Neuronal stem cell (in vitro differentiated cells): ENCODE results near the gene GPRC5C.
A peak's percentile ranks its signal among the peaks of the same experiment; 100 is the strongest.
"Not testable (repeated sequence)": the region's sequence is repeated elsewhere in the genome, so short reads cannot be mapped to it uniquely, and the experiment has no call there.

Experiments used
- DNase-seq: peaks from one replicate; pipeline ENCODE4 v3.0.0-alpha.2; 2013; ENCODE audit warnings: low spot score
- H2AFZ ChIP-seq: one replicate; pipeline ENCODE4 v1.6.1; 2013; ENCODE audit warnings: mild to moderate bottlenecking, low read length, inconsistent platforms
- H2AK5ac ChIP-seq: 2 replicates; pipeline ENCODE4 v1.6.1; 2013; ENCODE audit warnings: low read depth, mild to moderate bottlenecking, inconsistent platforms, low read length, moderate library complexity, mixed read lengths
- H2BK120ac ChIP-seq: 2 replicates; pipeline ENCODE4 v1.6.1; 2013; ENCODE audit warnings: low read depth, mild to moderate bottlenecking, inconsistent platforms, low read length, moderate library complexity, mixed read lengths
- H2BK12ac ChIP-seq: one replicate; pipeline ENCODE4 v1.6.1; 2013; ENCODE audit warnings: low read length, inconsistent platforms
- H2BK15ac ChIP-seq: 2 replicates; pipeline ENCODE4 v1.6.1; 2013; ENCODE audit warnings: mild to moderate bottlenecking, low read length, inconsistent platforms, mixed read lengths
- H2BK5ac ChIP-seq: one replicate; pipeline ENCODE4 v1.6.1; 2013; ENCODE audit warnings: inconsistent platforms, mild to moderate bottlenecking, low read length, moderate library complexity
- H3K14ac ChIP-seq: one replicate; pipeline ENCODE4 v1.6.1; 2013; ENCODE audit warnings: low read length, inconsistent platforms
- H3K18ac ChIP-seq: 2 replicates; pipeline ENCODE4 v1.6.1; 2013; ENCODE audit warnings: low read length, inconsistent platforms
- H3K23ac ChIP-seq: 2 replicates; pipeline ENCODE4 v1.6.1; 2013; ENCODE audit warnings: low read depth, mild to moderate bottlenecking, mixed read lengths, low read length, inconsistent platforms; ENCODE audit not compliant: poor library complexity
- H3K27ac ChIP-seq: replicated peaks from 3 replicates; pipeline ENCODE4 v1.5.1; 2013; ENCODE audit warnings: low read length, inconsistent platforms
- H3K27me3 ChIP-seq, 3 experiments: 2 replicates each; pipeline ENCODE4 v1.6.1; 2013; ENCODE audit warnings: low read length in 3 of 3, mild to moderate bottlenecking in 2 of 3, inconsistent platforms in 1 of 3, low read depth in 1 of 3, mixed read lengths in 1 of 3, moderate library complexity in 1 of 3; ENCODE audit not compliant: control insufficient read depth in 3 of 3, insufficient read depth in 3 of 3
- H3K36me3 ChIP-seq, 2 donors: replicated peaks in 1 of 2; 2 replicates each; pipeline ENCODE4 v1.6.1; 2013; ENCODE audit warnings: low read length in 2 of 2; ENCODE audit not compliant: control insufficient read depth in 2 of 2, insufficient read depth in 2 of 2
- H3K4ac ChIP-seq: 2 replicates; pipeline ENCODE4 v1.6.1; 2013; ENCODE audit warnings: inconsistent platforms, mild to moderate bottlenecking, low read length, moderate library complexity
- H3K4me1 ChIP-seq, 2 donors: 1 replicate in 1 of 2; 2 replicates in 1 of 2; pipeline ENCODE4 v1.6.1; 2013; ENCODE audit warnings: low read length in 2 of 2, low read depth in 1 of 2; ENCODE audit not compliant: control insufficient read depth in 2 of 2, insufficient read depth in 1 of 2
- H3K4me2 ChIP-seq: one replicate; pipeline ENCODE4 v1.6.1; 2013; ENCODE audit warnings: mild to moderate bottlenecking, low read length, inconsistent platforms; ENCODE audit not compliant: insufficient read depth, poor library complexity, severe bottlenecking
- H3K4me3 ChIP-seq, 2 donors: 2 replicates each; pipeline ENCODE4 v1.5.1; 2013; ENCODE audit warnings: low read length in 2 of 2, mild to moderate bottlenecking in 2 of 2, inconsistent platforms in 1 of 2, moderate library complexity in 1 of 2
- H3K79me1 ChIP-seq: one replicate; pipeline ENCODE4 v1.6.1; 2013; ENCODE audit warnings: low read depth, mild to moderate bottlenecking, inconsistent platforms, low read length, moderate library complexity
- H3K9ac ChIP-seq: one replicate; pipeline ENCODE4 v1.6.1; 2013; ENCODE audit warnings: mild to moderate bottlenecking, low read depth, low read length, inconsistent platforms; ENCODE audit not compliant: poor library complexity
- H3K9me3 ChIP-seq, 2 donors: replicated peaks in 1 of 2; 2 replicates each; pipeline versions ENCODE3 to v1.6.1; 2013; ENCODE audit warnings: low read length in 2 of 2, mild to moderate bottlenecking in 2 of 2, inconsistent platforms in 1 of 2, low read depth in 1 of 2, mixed read lengths in 1 of 2, moderate library complexity in 1 of 2; ENCODE audit not compliant: control insufficient read depth in 2 of 2, insufficient read depth in 1 of 2
- H4K8ac ChIP-seq: one replicate; pipeline ENCODE4 v1.6.1; 2013; ENCODE audit warnings: low read depth, mild to moderate bottlenecking, inconsistent platforms, low read length, moderate library complexity
- H4K91ac ChIP-seq: one replicate; pipeline ENCODE4 v1.6.1; 2013; ENCODE audit warnings: low read length, low read depth, mild to moderate bottlenecking, inconsistent platforms; ENCODE audit not compliant: poor library complexity
- WGBS, 2 donors: extraction: QIAGEN DNeasy Blood & Tissue Kit; methylation state at CpG; one replicate each; pipeline ENCODE4 v1.1.7; 2013; ENCODE audit warnings: missing lambda C conversion rate in 2 of 2, mixed read lengths in 1 of 2; ENCODE audit not compliant: insufficient read length in 2 of 2, insufficient replicate concordance in 1 of 2; ENCODE audit errors: extremely low coverage in 2 of 2; 5-methylcytosine and 5-hydroxymethylcytosine counted together

GPRC5C gene

DNA sequence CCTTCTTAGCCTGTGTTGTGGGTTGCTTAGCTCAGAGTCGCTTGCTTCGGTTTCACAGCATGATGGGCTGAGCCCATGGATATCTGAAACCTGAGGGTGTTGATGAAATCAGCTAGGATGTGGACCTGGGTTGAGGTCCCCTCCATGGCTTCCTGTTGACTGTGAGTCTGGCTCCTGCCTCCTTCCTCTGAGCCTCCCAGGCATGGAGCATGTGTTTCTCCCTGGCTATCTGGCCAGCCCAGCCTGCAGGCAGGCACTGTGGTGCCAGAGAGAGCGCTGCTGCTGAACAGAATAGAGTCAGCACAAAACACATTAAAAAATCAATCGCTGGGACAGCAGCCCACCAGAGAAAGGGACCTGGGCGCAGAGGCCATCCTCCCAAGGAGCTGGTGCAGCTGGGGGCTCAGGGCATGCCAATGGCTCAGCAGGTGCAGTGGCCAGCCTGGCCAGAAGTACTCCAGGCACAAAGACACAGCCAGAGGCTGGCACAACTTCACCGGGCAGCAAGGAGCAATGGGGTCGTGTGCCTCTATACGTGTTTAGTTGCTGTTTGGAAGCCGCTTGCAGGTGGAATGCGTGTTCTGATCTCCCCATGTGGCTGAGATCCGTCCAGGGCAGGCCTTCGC, 28.3 kb upstream of the GPRC5C start:
- Histone ChIP-seq H3K27me3 (no peaks in the 10 kb centered on the region), H2BK5ac (no peak overlapping the region), H3K79me1 (no peaks in the 10 kb centered on the region), H3K23ac (no peak overlapping the region), H3K4me3 (no peak overlapping the region), H2BK120ac (no peak overlapping the region), H3K27ac (no peak overlapping the region), H2AFZ (no peak overlapping the region), H3K4ac (no peak overlapping the region), H3K14ac (no peak overlapping the region), H3K4me1 (peaks cover 0 to 13% of the 10 kb centered on the region in 2 donors), H3K9ac (no peak overlapping the region), H3K18ac (peak overlapping the region; percentile 41), H3K4me2 (no peak overlapping the region), H2AK5ac (no peak overlapping the region), H4K91ac (no peak overlapping the region), H3K9me3 (no peaks in the 10 kb centered on the region), H3K36me3 (no peaks in the 10 kb centered on the region), H2BK15ac (no peak overlapping the region), H4K8ac (no peak overlapping the region), H2BK12ac (no peak overlapping the region)
- no CpG with 5 or more reads among the region's 12 CpGs for WGBS, 2 donors
- DNase-seq, result no peak

DNA sequence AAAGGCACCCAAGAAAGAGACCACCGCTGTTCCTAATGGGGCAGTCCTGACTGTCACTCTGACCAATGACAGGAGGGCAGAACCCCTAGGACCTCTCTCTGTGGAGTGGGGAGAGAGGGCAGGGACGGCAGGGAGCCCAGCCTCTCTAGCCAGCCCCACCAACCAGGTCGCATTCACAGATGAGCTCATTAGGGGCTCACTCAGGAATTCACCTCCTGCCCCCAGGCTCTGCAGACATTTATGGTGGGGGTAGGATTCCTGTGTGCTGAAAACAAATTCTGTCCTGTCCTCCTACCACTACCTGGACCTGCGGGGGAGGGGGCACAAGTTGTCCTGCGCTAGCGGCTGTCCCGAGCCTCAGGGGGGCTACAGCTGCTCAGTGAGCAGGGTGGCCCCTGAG, 27.7 kb upstream of the GPRC5C start:
- H3K14ac ChIP-seq, result no peak overlapping the region
- H2AFZ ChIP-seq, result no peak overlapping the region
- no peak overlapping the region for H2BK5ac ChIP-seq
- no peak overlapping the region for H3K4ac ChIP-seq
- no peak overlapping the region for H4K8ac ChIP-seq
- no peaks in the 10 kb centered on the region for H3K36me3 ChIP-seq
- H3K9ac ChIP-seq, result no peak overlapping the region
- no peak overlapping the region for H2BK15ac ChIP-seq
- no peak overlapping the region for H2AK5ac ChIP-seq
- no CpG with 5 or more reads among the region's 7 CpGs for WGBS, 2 donors
- H3K23ac ChIP-seq, result no peak overlapping the region
- H3K27me3 ChIP-seq, result no peaks in the 10 kb centered on the region
- H3K79me1 ChIP-seq, result no peaks in the 10 kb centered on the region
- H3K27ac ChIP-seq, result no peak overlapping the region
- H3K4me3 ChIP-seq, result no peak overlapping the region
- no peaks in the 10 kb centered on the region for H3K9me3 ChIP-seq
- H2BK12ac ChIP-seq, result no peak overlapping the region
- peaks cover 0 to 13% of the 10 kb centered on the region in 2 donors for H3K4me1 ChIP-seq
- no peak overlapping the region for H4K91ac ChIP-seq
- H2BK120ac ChIP-seq, result no peak overlapping the region
- H3K18ac ChIP-seq, result peak overlapping the region; percentile 76
- peak overlapping the region; percentile 40 for H3K4me2 ChIP-seq
- DNase-seq, result no peak

DNA sequence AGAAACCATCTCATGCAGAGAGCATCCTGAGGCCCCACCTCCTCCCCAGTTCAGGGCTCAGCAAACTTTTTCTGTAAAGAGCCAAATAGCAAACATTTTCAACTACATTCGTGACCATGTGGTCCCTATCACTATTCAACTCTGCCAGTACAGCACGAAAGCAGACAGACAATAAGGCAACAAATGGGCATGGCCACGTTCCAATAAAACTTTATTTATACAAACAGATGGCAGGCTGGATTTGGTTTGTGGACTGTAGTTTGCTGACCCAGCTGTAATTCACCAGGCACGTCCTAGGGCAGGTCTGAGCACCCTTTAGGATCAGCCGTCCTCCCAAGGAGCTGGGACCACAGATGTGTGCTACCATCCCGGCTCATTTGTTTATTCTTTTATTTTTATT, 27.1 kb upstream of the GPRC5C start:
- Histone ChIP-seq H2BK12ac (no peak overlapping the region), H2BK120ac (no peak overlapping the region), H3K79me1 (no peaks in the 10 kb centered on the region), H3K4me3 (no peak overlapping the region), H2BK5ac (no peak overlapping the region), H3K14ac (no peak overlapping the region), H4K91ac (no peak overlapping the region), H3K27me3 (no peaks in the 10 kb centered on the region), H3K23ac (no peak overlapping the region), H3K27ac (no peak overlapping the region), H3K4ac (no peak overlapping the region), H2BK15ac (no peak overlapping the region), H3K9ac (no peak overlapping the region), H3K36me3 (no peaks in the 10 kb centered on the region), H2AK5ac (no peak overlapping the region), H3K9me3 (no peaks in the 10 kb centered on the region), H4K8ac (no peak overlapping the region), H3K18ac (no peak overlapping the region), H3K4me1 (peaks cover 0 to 13% of the 10 kb centered on the region in 2 donors), H3K4me2 (peak overlapping the region; percentile 40), H2AFZ (no peak overlapping the region)
- no CpG with 5 or more reads among the region's 6 CpGs for WGBS, 2 donors
- no peak for DNase-seq

DNA sequence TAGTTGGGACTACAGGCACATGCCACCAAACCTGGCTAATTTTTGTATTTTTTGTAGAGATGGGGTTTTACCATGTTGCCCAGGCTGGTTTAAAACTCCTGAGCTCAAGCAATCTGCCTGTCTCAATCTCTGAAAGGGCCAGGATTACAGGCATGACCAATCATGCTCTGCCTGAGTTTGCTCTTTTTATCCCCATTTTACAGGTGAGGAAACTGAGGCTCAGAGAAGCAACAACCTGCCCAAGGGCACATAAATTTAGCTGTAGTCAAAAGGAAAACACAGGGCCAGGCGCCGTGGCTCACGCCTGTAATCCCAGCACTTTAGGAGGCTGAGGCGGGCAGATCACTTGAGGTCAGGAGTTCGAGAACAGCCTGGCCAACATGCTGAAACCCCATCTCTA, 26.6 kb upstream of the GPRC5C start:
- not testable (repeated sequence) for H3K4me2 ChIP-seq, H2BK12ac ChIP-seq, H3K27me3 ChIP-seq, H3K79me1 ChIP-seq, DNase-seq, H4K91ac ChIP-seq, H2BK5ac ChIP-seq, H3K9ac ChIP-seq, H4K8ac ChIP-seq, H2BK15ac ChIP-seq, H2AK5ac ChIP-seq, H2BK120ac ChIP-seq, H3K4me3 ChIP-seq, H3K23ac ChIP-seq, H3K4ac ChIP-seq, H3K36me3 ChIP-seq, H2AFZ ChIP-seq, H3K14ac ChIP-seq, H3K18ac ChIP-seq, H3K9me3 ChIP-seq, H3K27ac ChIP-seq
- no CpG with 5 or more reads among the region's 5 CpGs for WGBS, 2 donors
- peaks cover 0 to 13% of the 10 kb centered on the region in 2 donors for H3K4me1 ChIP-seq
